GM12873 (cell line): ENCODE results near the gene HACD1.

ENCODE experiments used
- TF ChIP-seq, protein P1 (sequence below): IDR thresholded peaks from 2 replicates; pipeline ENCODE4 v1.5.1; 2012; ENCODE audit warnings: low read depth, mild to moderate bottlenecking, moderate library complexity, low read length, control low read depth; ENCODE audit not compliant: insufficient read depth; ENCODE audit errors: missing control alignments

Gene HACD1

DNA sequence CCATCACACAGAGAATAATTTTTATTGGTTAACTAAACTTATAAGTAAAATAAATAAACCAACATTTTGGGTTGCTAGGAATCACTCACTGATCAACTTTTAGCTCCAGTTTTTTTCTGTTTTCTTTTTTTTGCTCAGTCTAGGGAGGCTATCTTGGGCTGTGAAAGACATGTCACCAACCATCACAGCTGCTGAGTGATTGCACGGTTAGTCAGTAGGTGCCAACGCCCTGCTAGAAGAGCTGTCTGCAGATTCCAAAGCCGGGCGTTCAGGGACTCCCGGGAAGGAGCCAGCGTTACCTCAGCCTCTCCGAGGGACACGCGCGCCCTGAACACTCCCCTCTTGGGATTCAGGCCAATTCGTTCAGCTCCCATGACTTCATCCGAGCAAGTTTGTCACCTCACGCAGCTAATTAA, 26.2 kb upstream of the HACD1 start:
- TF ChIP-seq, protein P1, sequence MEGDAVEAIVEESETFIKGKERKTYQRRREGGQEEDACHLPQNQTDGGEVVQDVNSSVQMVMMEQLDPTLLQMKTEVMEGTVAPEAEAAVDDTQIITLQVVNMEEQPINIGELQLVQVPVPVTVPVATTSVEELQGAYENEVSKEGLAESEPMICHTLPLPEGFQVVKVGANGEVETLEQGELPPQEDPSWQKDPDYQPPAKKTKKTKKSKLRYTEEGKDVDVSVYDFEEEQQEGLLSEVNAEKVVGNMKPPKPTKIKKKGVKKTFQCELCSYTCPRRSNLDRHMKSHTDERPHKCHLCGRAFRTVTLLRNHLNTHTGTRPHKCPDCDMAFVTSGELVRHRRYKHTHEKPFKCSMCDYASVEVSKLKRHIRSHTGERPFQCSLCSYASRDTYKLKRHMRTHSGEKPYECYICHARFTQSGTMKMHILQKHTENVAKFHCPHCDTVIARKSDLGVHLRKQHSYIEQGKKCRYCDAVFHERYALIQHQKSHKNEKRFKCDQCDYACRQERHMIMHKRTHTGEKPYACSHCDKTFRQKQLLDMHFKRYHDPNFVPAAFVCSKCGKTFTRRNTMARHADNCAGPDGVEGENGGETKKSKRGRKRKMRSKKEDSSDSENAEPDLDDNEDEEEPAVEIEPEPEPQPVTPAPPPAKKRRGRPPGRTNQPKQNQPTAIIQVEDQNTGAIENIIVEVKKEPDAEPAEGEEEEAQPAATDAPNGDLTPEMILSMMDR, result no peak

DNA sequence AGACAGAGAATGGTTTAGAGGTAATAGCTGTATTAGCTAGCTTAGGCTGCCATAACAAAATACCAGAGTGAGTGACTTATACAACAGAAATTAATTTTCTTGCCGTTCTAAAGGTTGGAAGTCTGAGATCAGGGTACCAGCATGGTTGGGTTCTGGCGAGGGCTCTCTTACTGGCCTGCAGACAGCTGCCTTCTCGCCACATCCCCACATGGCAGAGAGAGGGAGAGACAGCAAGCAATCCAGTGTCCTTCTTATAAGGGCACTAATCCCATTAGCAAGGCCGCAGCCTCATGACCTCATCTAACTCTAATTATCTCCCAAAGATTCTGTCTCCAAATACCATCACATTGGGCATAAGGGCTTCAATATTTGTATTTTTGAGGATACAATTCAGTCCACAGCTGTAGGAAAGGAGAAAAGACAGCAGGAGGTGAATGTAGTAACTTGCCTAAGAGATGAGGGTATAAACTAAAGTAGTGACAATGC, 23.2 kb upstream of the HACD1 start:
- TF ChIP-seq, protein P1, result no peak

DNA sequence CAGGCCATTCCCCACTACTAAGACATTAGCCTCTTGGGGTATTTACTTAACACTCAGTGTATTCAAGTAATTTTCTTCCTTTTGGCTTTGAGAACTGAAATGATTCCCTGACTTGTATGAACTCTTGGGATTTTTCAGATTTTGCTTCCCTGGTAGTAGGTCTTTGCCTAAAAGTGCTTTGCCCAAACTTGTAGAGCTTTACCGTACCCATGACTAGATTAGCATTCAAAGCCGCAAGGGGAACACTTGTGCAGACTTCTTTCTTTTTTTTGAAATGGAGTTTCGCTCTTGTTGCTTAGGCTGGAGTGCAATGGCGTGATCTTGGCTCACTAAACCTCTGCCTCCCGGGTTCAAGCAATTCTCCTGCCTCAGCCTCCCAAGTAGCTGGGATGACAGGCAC, 20.7 kb upstream of the HACD1 start:
- TF ChIP-seq, protein P1, result no peak

DNA sequence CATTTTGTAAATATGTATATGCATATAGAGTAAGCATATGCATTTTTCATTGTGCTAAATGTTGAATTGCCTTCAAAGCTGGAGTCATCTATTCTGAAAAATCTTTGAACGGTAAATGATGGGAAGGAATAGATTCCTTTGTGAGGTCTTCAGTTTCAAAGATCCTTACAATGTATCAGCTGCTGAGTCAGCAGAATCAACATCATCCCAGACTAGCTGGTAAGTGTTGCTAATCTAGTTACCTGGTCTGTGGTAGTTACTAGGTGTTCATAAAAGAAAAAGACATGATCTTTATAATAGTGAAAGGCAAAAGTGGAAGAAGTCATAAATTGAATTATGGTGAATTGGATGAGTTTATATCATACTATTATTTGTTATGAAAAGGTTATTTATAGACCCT, 16.2 kb upstream of the HACD1 start:
- TF ChIP-seq, protein P1, result no peak

DNA sequence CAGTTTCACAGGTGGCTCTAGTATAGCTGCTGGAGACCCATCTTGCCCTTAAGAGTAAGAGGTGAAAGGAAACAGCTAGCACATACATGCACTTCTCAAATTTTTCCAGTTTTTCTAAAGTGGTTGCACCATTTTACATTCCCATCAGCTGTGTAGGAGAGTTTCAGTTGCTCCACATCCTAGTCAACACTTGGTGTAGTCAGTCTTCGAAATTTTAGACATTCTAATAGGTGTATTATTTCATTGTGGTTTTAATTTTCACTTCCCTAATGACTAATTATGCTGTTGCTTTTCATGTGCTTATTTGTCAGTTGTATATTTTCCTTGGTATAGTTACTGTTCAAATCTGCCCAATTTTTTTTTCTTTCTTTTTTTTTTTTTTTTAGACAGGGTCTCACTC, 9.5 kb upstream of the HACD1 start:
- TF ChIP-seq, protein P1, result no peak

DNA sequence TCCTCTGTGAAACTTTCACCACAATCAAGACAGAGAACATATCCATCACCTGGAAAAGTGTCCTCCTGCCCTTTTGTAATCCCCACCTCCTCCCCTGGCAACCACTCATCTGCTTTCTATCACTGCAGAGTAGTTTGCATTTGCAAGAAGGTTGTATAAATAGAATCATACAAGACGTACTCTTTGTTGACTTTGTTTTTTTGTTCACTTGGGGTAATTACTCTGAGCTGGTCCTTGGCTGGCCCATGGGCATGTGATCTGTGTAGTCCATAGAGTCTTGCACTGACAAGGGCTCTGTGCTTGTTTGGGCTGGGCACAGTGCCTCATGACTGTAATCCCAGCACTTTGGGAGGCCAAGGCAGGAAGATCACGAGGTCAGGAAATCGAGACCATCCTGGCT, 7.8 kb upstream of the HACD1 start:
- TF ChIP-seq, protein P1, result no peak

DNA sequence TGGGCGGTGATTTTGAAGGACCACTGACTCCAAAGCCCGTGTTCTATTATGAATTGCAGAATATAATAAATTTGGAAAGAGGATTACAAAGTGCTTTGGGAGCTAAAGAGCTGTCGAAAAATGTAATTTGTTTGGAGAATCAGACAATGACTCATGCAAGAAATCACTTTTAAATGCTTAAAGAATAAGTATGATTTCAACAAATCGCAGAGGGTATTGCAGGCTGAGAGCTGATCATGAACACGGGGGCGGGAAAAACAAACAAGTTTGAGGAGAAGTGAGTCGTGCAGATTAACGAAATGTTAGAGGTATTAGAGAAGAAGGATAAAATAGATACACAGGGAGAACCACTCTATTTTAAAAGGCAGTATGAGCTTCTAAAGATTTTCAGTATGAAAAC, 4.9 kb upstream of the HACD1 start:
- TF ChIP-seq, protein P1, result no peak
